Epithelial cell of proximal tubule (primary cell): ENCODE measurements around the gene MIGA2. TPM values are rescaled to one million over a fixed set of nuclear protein-coding genes. Genes with fewer than 3 reads are reported as not detected.
"Not testable (repeated sequence)": the region's sequence is repeated elsewhere in the genome, so short reads cannot be mapped to it uniquely, and the experiment has no call there.

Experiments
- DNase-seq: peaks from one replicate; pipeline ENCODE4 v3.0.0-alpha.2; 2011; ENCODE audit warnings: low read depth
- H3K4me3 ChIP-seq: 2 replicates; pipeline ENCODE4 v1.5.1; 2011; ENCODE audit warnings: low read depth, mild to moderate bottlenecking, low read length
- CTCF ChIP-seq: conservative IDR thresholded peaks from 2 replicates; pipeline ENCODE4 v1.5.1; 2012; ENCODE audit warnings: low read depth, mild to moderate bottlenecking, low read length
- total RNA-seq: library from RNA; depleted of rRNA; stranded (reverse); fragments of >200 nt; gene quantifications from 2 replicates; pipeline ENCODE4 v1.2.3, GENCODE V29; 2015

The MIGA2 gene
- total RNA-seq, 1 donor from 2014 or later, result 18.0 TPM

DNA sequence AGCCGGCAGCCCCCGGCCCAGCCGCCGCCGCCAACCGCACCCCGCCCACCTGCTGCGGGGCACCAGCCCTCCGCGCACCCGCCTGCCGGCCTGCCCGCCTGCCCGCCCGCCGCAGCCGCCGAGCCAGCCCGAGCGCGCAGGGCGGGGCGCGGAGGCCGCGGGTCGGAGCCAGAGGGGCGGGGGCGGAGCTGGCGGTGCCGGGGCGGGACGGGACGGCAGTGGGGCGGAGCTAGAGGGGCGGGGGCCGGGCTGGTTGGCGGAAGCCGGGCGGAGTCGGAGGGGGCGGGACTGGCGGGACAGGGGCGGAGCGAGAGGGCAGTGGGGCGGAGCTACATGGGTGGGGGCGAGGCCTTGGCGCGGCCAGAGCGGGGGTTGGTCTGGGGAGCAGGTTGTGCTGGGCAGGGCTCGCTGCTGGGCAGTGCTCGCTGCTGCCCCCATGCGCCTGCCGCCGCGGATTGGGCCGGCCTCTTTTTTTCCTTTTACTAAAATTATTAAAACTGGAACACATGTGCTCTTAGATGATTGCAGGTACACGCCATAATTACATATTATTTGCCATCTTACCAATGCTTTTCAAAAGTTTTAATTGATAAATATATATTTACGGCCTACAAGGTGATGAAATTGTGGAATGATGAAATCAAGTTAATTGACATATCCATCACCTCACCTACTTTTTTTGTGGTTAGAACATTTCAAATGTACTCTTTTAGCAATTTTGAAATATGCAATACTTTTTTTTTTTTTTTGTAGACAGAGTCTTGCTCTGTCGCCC is 8.0 kb upstream of the MIGA2 start, which contains the start of gene SH3GLB2:
Gene SH3GLB2, minus strand, starts transcription at position 140 of the 775 bp plus-strand sequence. CDS start 177 bp downstream, outside the sequence.
- peak within 1 kb of the TSS; percentile 95 for H3K4me3 ChIP-seq
- peak; percentile 73 for TF ChIP-seq CTCF
- DNase-seq, result peak; percentile 32

GRCh38 chr9:129030191-129030590 is 6.2 kb upstream of the MIGA2 start:
- TF ChIP-seq CTCF, result no peak
- no peak overlapping the region for H3K4me3 ChIP-seq
- no peak for DNase-seq

DNA sequence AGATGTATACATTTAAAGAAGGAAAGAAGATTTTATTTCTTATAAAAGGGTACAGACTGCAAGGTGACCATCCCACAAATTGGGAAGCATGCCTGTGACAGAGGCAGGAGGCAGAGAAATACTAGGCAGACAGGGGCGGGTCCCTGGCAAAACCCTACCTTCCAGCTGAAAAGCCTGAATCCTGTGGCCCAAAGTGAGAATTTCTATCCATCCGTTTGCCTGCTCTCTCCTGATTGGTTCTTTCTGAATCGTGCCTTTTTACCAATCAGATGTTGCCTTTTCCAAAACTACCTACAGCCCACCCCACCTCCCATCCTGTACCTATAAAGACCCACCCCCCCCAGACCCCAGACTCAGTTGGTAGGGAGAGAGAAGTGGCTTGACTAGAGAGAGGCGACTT is 4.9 kb upstream of the MIGA2 start:
- DNase-seq, result no peak
- TF ChIP-seq CTCF, result no peak

GRCh38 chr9:129032541-129033159 is 3.8 kb upstream of the MIGA2 start:
- H3K4me3 ChIP-seq, result no peak overlapping the region
- TF ChIP-seq CTCF, result no peak
- no peak for DNase-seq

More for the DNA sequence above, 4.9 kb upstream of the MIGA2 start:
- no peak overlapping the region for H3K4me3 ChIP-seq

DNA sequence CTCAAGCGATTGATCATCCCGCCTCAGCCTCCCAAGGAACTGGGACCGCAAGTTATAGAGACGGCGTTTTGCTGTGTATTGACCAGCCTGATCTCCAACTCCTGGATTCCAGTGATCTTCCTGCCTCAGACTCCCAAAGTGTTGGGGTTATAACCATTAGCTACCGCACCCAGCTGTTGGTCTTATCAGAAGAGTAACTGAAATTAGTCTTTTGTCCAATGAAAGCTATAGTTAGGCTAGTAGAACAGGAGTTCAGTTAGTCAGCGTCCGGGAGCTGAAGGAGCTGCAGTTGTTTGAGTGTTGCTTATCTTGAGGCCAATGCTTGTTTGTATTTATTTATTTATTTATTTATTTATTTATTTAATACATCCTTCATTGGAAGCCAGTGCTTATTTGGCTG is 3.2 kb upstream of the MIGA2 start:
- H3K4me3 ChIP-seq, result no peak overlapping the region
- no peak for TF ChIP-seq CTCF
- no peak for DNase-seq

DNA sequence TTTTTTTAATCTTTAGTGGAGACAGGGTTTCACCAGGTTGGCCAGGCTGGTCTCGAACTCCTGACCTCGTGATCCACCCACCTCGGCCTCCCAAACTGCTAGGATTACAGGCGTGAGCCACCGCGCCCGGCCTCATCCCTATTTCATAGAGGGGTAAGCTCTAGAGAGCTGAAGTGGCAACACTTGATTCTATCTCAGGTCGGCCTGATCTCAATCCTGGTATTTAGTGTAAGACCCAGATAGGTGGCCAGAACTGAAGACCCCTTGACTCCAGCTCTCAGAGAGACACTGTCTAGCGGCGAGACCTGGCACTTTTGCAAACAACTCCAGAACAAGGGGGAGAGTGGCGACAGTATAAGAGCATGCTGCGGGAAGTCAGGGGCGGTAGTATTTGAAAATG is 588 bp upstream of the MIGA2 start:
- peak overlapping the region; percentile 87 for H3K4me3 ChIP-seq
- not testable (repeated sequence) for DNase-seq

- peak overlapping the region; percentile 87 for H3K4me3 ChIP-seq
- no peak for TF ChIP-seq CTCF
- no peak for DNase-seq
These were observed 719 bp downstream of the MIGA2 start for GRCh38 chr9:129036923-129037766.
